Activated CD4-positive, alpha-beta T cell treated with anti-CD3 and anti-CD28 coated beads, Interleukin-2, Interleukin-4, amounts not matched to agents 100 ng/mL and 50 ng/mL, durations not matched to agents 16 hours and 8 hours (primary cell): Measurements from ENCODE around the gene KIAA0513.
A peak's percentile ranks its signal among the peaks of the same experiment; 100 is the strongest.

Source experiments
- DNase-seq: peaks from one replicate; pipeline ENCODE4 v3.0.0-alpha.2; 2020; ENCODE audit warnings: low spot score

The KIAA0513 gene

GRCh38 chr16:85005285-85006069 lies 22.1 kb upstream of the KIAA0513 start:
- DNase-seq = no peak

DNA sequence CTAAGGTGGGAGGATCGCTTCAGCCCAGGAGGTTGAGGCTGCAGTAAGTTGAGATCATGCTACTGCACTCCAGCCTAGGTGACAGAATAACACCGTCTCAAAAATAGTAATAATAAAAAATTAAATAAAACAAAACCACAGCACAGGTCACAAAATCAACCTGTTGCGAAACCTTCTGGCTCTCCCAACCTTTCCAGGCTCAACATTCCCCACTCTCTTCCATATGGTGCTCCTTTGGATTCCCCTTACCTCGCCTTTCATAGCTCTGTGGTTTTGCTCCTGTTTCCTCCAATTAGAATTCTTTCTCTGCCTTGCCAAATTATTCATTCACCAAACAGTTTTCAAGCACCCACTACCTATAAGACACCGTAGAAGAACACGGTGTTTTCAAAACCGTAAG lies 21.0 kb upstream of the KIAA0513 start:
- DNase-seq = no peak

- no peak for DNase-seq
Measured at GRCh38 chr16:85007496-85008214, 19.9 kb upstream of the KIAA0513 start.

GRCh38 chr16:85008271-85008670 lies 19.3 kb upstream of the KIAA0513 start:
- no peak for DNase-seq

GRCh38 chr16:85010446-85010930 lies 17.1 kb upstream of the KIAA0513 start:
- no peak for DNase-seq

DNA sequence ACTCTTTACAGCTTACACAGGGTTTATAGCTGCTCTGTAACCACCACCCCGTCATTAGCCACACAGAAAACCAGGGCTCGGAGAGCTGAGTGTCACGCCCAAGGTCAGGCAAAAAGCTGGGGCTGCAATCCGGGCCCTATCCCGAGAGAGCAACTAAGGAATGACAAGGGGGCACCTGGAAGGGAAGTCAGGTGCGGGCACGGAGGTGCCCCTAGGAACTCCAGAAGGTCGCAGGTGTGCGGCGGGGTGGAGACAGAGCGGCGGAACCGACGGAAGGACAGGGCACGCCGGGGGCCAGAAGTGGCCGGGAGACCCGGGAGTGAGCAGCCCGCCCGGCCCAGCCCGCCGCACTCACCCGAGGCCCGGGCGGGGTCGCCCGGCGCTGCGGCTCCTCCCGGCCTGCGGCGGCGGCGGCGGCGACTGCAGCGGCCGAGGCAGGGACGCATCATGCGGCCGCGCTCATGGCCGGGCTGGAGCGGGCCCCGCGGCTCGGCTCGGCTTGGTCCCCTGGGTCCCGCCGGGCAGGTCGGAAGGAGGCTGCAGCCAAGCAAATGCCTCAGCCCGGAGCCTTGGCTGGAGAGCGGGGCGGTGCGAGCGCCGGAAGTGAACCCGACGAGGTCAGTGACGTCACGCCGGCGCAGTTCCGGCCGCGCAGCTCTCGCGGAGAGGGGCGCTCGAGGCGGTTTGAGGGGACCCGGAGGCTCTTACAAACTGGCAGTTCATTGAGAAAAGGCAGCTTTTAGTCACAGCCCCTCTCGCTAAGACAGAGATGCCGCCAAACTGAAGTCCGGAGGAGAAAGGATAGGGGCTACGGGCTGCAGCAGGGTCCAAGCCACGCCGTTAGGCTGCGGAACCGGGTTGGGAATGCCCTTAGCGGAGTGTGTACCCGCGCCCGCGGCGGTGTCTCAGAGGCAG lies 16.4 kb upstream of the KIAA0513 start, which contains the start of gene ZDHHC7:
ZDHHC7 (minus strand) TSS at position 605 of the 915 bp plus-strand sequence. CDS start 20,917 bp downstream, outside the sequence.
- DNase-seq = peak; percentile 89

DNA sequence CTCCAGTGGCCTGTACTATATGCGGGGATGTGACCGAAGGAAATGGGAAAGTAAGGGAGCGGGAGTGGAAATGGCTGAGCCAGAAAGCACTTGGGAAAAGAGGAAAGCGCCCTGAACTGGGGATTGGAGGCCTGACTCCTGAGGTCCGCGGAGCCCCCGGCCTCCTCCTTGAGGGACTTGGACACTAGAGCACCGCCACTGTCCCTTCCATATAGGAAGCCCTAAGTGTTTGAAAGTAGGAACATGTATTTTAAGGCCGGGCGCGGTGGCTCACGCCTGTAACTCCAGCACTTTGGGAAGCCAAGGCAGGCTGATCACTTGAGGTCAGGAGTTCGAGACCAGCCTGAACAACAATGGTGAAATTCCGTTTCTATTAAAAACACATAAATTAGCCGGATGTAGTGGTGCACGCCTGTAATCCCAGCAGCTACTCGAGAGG lies 15.7 kb upstream of the KIAA0513 start:
- DNase-seq = no peak

- DNase-seq = no peak
Measured at GRCh38 chr16:85014311-85014710, 13.3 kb upstream of the KIAA0513 start.

- no peak for DNase-seq
Measured at GRCh38 chr16:85015481-85016187, 12.0 kb upstream of the KIAA0513 start.

DNA sequence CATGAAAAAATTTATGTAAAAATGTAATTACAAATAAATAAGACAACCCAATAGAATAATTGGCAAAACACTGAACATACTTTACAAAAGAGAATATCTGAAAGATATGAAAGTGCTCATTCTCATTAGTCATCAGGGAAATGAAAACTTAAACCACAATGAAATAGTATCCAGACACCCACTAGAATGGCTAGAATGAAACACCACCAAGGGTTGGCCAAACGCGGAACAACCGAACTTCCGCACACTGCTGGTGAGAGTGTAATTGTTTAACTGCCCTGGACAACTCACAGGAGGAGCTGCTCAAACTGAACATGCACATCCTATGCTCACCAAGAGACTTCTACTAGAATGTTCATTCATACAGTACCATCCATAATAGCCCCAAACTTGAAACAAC lies 10.4 kb upstream of the KIAA0513 start:
- peak; percentile 35 for DNase-seq

GRCh38 chr16:85017633-85018032 lies 10.0 kb upstream of the KIAA0513 start:
- no peak for DNase-seq

DNA sequence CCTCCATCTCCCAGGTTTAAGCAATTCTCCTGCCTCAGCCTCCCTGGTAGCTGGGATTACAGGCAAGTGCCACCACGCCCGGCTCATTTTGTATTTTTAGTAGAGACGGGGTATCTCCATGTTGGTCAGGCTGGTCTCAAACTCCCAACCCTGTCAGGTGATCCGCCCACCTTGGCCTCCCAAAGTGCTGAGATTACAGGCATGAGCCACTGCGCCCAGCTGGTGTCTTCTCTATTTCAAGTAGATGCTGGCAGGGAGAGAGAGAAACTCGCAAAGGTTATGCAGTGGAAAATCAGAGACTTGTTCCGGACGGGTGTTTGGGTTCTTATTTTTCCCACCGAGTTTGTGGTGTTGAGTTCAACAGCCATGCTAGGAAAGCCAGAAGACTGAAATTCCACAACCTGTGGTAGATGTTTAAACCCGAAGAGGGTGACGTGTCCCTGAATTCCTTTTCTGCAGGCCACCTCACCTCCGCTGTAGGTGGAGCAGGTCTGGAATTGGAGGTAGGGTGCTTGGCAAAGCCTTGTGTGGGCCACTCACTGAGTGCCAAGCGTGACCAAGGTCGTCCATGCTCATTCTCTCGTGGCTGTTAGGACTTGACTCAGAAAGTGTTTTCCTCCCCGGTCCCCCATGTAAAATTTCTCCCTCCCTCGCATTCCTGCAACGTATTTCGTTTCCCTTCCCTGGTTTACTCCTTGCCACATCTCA lies 8.9 kb upstream of the KIAA0513 start:
- DNase-seq = no peak

- no peak for DNase-seq
Measured at GRCh38 chr16:85019659-85020245, 7.8 kb upstream of the KIAA0513 start.

DNA sequence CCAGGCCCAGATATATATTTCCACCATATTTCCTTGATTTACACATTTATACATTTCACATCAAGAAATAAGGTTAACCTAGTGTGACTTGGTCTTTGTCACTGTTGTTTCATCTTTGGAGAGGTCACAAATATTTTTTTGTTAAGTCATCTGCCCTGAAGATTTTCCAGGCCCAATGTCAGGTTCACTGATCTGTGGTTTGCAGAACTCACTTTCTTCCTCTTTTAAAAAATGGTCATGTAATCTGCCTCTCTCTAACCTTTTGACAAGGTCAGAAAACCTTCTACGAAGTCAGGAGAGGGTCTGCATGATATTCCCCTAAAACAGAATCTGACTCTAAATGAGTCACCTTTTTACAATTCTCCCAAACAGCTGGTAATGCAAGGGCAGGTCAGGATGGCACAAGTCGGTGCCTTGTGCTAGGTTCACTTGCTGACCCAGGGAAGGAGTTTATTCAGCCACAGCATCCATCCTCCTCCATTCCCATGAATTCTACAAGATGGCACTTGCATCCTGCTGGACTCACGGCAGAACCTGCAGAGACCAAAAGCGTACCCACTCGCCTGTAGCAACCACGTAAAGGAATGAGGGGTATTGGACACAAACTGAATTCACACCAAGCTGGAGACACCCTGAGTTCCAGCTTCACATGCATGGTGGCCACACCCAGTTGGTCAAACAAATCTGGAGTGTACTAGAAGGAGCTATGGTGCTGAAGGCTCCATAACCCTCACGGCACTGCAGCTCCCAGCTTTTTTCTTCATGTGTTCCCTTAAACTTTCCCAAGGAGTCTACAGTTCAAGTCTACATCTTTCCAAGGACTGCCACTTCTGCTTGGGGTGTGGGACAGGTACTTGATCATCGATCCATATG lies 1.6 kb upstream of the KIAA0513 start:
- DNase-seq = no peak

- no peak for DNase-seq
Measured at GRCh38 chr16:85026703-85027102, 892 bp upstream of the KIAA0513 start.

GRCh38 chr16:85027958-85028684 lies 526 bp downstream of the KIAA0513 start:
- no peak for DNase-seq

- DNase-seq = peak; percentile 72
Measured at GRCh38 chr16:85028685-85029407, 1.3 kb downstream of the KIAA0513 start.

- peak; percentile 77 for DNase-seq
Measured at GRCh38 chr16:85029408-85029784, 1.8 kb downstream of the KIAA0513 start.
